ENCODE results near the gene FCAMR. TPM values are rescaled to one million over a fixed set of nuclear protein-coding genes. Genes with fewer than 3 reads are reported as not detected.

The FCAMR gene
- polyA plus RNA-seq, 1 donor (not counting 4 experiments of a cell fraction or from before 2014, with no cell fraction given): not detected

GRCh38 chr1:206913766-206914537, 56.3 kb downstream of the FCAMR start:
- Histone ChIP-seq H3K4me1 (ENCODE audit: control insufficient read depth, extremely low read depth, insufficient read depth, low read length) (peaks cover 15% of the 10 kb centered on the region), H3K79me2 (ENCODE audit: control insufficient read depth, insufficient read depth, low read length) (no peaks in the 10 kb centered on the region), H4K20me1 (ENCODE audit: control insufficient read depth, extremely low read depth, insufficient read depth, low read length) (no peaks in the 10 kb centered on the region), H3K4me2 (ENCODE audit: control insufficient read depth, extremely low read depth, insufficient read depth, low read depth, low read length) (no peak overlapping the region), H3K9me3 (ENCODE audit: control insufficient read depth, low read depth, low read length) (no peaks in the 10 kb centered on the region), H2AFZ (ENCODE audit: control insufficient read depth, low read length) (no peak overlapping the region), H3K36me3 (ENCODE audit: control insufficient read depth in 2 of 2, extremely low read depth in 1 of 2, insufficient read depth in 2 of 2, low read length in 2 of 2) (no peaks in the 10 kb centered on the region), H3K9ac (ENCODE audit: control insufficient read depth, extremely low read depth, insufficient read depth, low read length) (no peak overlapping the region), H3K27me3 (ENCODE audit: control insufficient read depth, extremely low read depth, insufficient read depth, low read length) (no peaks in the 10 kb centered on the region), H3K4me3 (ENCODE audit: control insufficient read depth in 2 of 3, extremely low read depth in 1 of 3, insufficient read depth in 2 of 3, low read depth in 1 of 3, low read length in 3 of 3) (no peak overlapping the region), H3K9me1 (ENCODE audit: control insufficient read depth, extremely low read depth, insufficient read depth, low read length) (no peaks in the 10 kb centered on the region), H3K27ac (ENCODE audit: control insufficient read depth, insufficient read depth, low read length) (no peak overlapping the region)
- no peak for TF ChIP-seq CTCF (optimal IDR thresholded peaks at IDR 0.05 in 1 of 3, IDR thresholded peaks at IDR 0.05 in 1 of 3, conservative IDR thresholded peaks at IDR 0.05 in 1 of 3; ENCODE audit: extremely low read depth in 1 of 3, insufficient read depth in 2 of 3, low read length in 3 of 3)
- FAIRE-seq (no peak), DNase-seq (ENCODE audit: low read depth, low spot score) (no peak)
- dilution Hi-C loops (cut with MboI; ENCODE audit: extremely low pct_ligation_motif_present, low sequenced_read_pairs): no loop called here

- dilution Hi-C loops (cut with MboI; ENCODE audit: extremely low pct_ligation_motif_present, low sequenced_read_pairs): no loop called here
- Histone ChIP-seq H3K4me3 (ENCODE audit: control insufficient read depth in 2 of 3, extremely low read depth in 1 of 3, insufficient read depth in 2 of 3, low read depth in 1 of 3, low read length in 3 of 3) (no peak overlapping the region), H3K36me3 (ENCODE audit: control insufficient read depth in 2 of 2, extremely low read depth in 1 of 2, insufficient read depth in 2 of 2, low read length in 2 of 2) (no peaks in the 10 kb centered on the region), H4K20me1 (ENCODE audit: control insufficient read depth, extremely low read depth, insufficient read depth, low read length) (no peaks in the 10 kb centered on the region), H3K9me1 (ENCODE audit: control insufficient read depth, extremely low read depth, insufficient read depth, low read length) (no peaks in the 10 kb centered on the region), H3K4me2 (ENCODE audit: control insufficient read depth, extremely low read depth, insufficient read depth, low read depth, low read length) (no peak overlapping the region), H3K9me3 (ENCODE audit: control insufficient read depth, low read depth, low read length) (no peaks in the 10 kb centered on the region), H3K4me1 (ENCODE audit: control insufficient read depth, extremely low read depth, insufficient read depth, low read length) (peaks cover 28% of the 10 kb centered on the region), H3K27me3 (ENCODE audit: control insufficient read depth, extremely low read depth, insufficient read depth, low read length) (no peaks in the 10 kb centered on the region), H3K79me2 (ENCODE audit: control insufficient read depth, insufficient read depth, low read length) (peaks cover 3% of the 10 kb centered on the region), H3K27ac (ENCODE audit: control insufficient read depth, insufficient read depth, low read length) (no peak overlapping the region), H2AFZ (ENCODE audit: control insufficient read depth, low read length) (no peak overlapping the region), H3K9ac (ENCODE audit: control insufficient read depth, extremely low read depth, insufficient read depth, low read length) (no peak overlapping the region)
- DNase-seq (ENCODE audit: low read depth, low spot score): no peak
- FAIRE-seq: peak; percentile 68
- TF ChIP-seq EZH2 (IDR thresholded peaks at IDR 0.05; ENCODE audit: low read length): no peak
- TF ChIP-seq CTCF (optimal IDR thresholded peaks at IDR 0.05 in 1 of 3, IDR thresholded peaks at IDR 0.05 in 1 of 3, conservative IDR thresholded peaks at IDR 0.05 in 1 of 3; ENCODE audit: extremely low read depth in 1 of 3, insufficient read depth in 2 of 3, low read length in 3 of 3): peak; percentile 67 to 90 (median 87)
These were observed 57.7 kb downstream of the FCAMR start for GRCh38 chr1:206912445-206913095.

Measured in keratinocyte (primary cell).